ENCODE data around the gene FOSL2. TPM values are rescaled to one million over a fixed set of nuclear protein-coding genes. Genes with fewer than 3 reads are reported as not detected.
"Not testable (repeated sequence)": the region's sequence is repeated elsewhere in the genome, so short reads cannot be mapped to it uniquely, and the experiment has no call there.

Gene FOSL2
- total RNA-seq, 1 donor from 2014 or later = 156 TPM

DNA sequence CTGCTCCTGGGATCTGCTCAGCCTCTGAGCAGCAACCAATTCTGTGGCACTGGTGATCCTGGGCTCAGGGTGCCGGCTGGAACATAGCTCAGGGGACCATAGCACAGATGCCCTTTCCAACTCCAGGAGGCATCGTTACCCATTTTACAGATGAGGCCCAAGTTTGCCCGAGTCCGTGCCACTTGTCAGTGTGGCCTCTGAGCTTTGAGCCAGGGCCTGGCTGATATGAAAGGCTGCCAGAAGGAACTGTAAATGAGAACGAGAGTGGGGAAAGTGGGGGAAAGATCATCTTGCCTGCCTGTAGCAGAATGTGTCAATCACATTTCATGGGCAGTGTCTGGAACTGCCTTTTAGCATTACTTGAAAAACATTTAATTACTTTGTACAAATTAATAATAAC is 23.3 kb upstream of the FOSL2 start:
- Mint-ChIP-seq H3K9me3 (ENCODE audit: low read depth) (no peaks in the 10 kb centered on the region), H3K4me3 (ENCODE audit: unreplicated experiment) (no peak overlapping the region), H3K4me1 (ENCODE audit: low read depth) (peaks cover 12% of the 10 kb centered on the region), H3K36me3 (ENCODE audit: low read depth) (no peaks in the 10 kb centered on the region), H3K27me3 (ENCODE audit: low read depth) (peaks cover 2% of the 10 kb centered on the region), H3K27ac (ENCODE audit: unreplicated experiment) (peak overlapping the region; percentile 32)
- DNase-seq (ENCODE audit: low spot score) = peak; percentile 30
- TF ChIP-seq, protein P1, sequence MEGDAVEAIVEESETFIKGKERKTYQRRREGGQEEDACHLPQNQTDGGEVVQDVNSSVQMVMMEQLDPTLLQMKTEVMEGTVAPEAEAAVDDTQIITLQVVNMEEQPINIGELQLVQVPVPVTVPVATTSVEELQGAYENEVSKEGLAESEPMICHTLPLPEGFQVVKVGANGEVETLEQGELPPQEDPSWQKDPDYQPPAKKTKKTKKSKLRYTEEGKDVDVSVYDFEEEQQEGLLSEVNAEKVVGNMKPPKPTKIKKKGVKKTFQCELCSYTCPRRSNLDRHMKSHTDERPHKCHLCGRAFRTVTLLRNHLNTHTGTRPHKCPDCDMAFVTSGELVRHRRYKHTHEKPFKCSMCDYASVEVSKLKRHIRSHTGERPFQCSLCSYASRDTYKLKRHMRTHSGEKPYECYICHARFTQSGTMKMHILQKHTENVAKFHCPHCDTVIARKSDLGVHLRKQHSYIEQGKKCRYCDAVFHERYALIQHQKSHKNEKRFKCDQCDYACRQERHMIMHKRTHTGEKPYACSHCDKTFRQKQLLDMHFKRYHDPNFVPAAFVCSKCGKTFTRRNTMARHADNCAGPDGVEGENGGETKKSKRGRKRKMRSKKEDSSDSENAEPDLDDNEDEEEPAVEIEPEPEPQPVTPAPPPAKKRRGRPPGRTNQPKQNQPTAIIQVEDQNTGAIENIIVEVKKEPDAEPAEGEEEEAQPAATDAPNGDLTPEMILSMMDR (IDR thresholded peaks at IDR 0.05) = no peak

DNA sequence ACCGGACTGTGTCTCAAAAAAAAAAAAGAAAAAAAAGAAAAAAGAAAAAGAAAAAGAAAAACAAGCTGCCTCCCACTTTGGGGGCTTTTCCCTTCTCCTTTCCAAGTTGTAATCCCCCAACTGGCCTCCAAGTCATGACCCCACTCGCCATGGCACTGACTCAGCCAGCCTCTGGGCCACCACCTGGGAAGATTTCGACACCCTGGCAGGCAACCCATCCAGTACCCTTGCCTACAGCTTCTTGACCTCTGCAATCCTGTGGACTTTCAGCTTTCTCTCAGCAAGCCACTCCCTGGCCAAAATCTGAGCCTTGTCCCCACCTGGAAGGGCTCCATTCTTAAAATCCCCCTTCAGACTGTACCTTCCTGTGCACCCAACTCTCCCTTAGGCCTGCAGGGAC is 22.3 kb upstream of the FOSL2 start:
- no peaks in the 10 kb centered on the region for H3K36me3 Mint-ChIP-seq (ENCODE audit: low read depth)

DNA sequence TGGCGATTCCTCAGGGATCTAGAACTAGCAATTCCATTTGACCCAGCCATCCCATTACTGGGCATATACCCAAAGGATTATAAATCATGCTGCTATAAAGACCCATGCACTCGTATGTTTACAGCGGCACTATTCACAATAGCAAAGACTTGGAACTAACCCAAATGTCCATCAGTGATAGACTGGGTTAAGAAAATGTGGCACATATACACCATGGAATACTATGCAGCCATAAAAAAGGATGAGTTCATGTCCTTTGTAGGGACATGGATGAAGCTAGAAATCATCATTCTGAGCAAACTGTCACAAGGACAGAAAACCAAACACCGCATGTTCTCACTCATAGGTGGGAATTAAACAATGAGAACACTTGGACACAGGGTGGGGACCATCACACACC is 20.9 kb upstream of the FOSL2 start:
- H3K27me3 Mint-ChIP-seq (ENCODE audit: low read depth) = not testable (repeated sequence)

More for the DNA sequence above, 22.3 kb upstream of the FOSL2 start:
- Mint-ChIP-seq H3K9me3 (ENCODE audit: low read depth) (no peaks in the 10 kb centered on the region), H3K4me3 (ENCODE audit: unreplicated experiment) (no peak overlapping the region), H3K4me1 (ENCODE audit: low read depth) (peaks cover 4% of the 10 kb centered on the region), H3K27me3 (ENCODE audit: low read depth) (peaks cover 2% of the 10 kb centered on the region), H3K27ac (ENCODE audit: unreplicated experiment) (no peak overlapping the region)
- TF ChIP-seq, protein P1 (IDR thresholded peaks at IDR 0.05) = no peak
- DNase-seq (ENCODE audit: low spot score) = peak; percentile 38

DNA sequence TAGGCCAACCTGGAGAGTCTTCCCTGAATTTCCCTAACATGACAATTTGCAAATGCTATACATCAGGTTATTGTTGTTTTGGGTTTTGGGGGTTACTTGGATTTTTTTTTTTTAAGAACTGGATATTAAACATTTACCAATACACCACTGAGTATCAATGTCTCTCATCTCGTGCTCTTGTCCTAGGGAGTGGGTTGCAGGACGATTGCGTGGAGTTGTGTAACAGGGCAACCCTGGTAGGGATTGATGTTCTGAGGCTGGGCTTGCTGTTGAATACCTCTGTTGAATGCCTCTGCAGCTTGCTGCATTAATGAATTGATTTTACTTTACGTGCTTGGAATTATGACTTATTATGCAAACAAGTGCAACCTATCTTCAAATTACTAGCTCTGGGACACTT is 18.8 kb upstream of the FOSL2 start:
- Mint-ChIP-seq H3K4me1 (ENCODE audit: low read depth) (peaks cover 4% of the 10 kb centered on the region), H3K27me3 (ENCODE audit: low read depth) (peaks cover 2% of the 10 kb centered on the region), H3K4me3 (ENCODE audit: unreplicated experiment) (no peak overlapping the region), H3K9me3 (ENCODE audit: low read depth) (no peaks in the 10 kb centered on the region), H3K27ac (ENCODE audit: unreplicated experiment) (no peak overlapping the region), H3K36me3 (ENCODE audit: low read depth) (no peaks in the 10 kb centered on the region)
- DNase-seq (ENCODE audit: low spot score) = peak; percentile 11
- TF ChIP-seq, protein P1 (IDR thresholded peaks at IDR 0.05) = no peak

More for the DNA sequence above, 20.9 kb upstream of the FOSL2 start:
- not testable (repeated sequence) for H3K9me3 Mint-ChIP-seq (ENCODE audit: low read depth); H3K27ac Mint-ChIP-seq (ENCODE audit: unreplicated experiment); H3K4me3 Mint-ChIP-seq (ENCODE audit: unreplicated experiment); H3K36me3 Mint-ChIP-seq (ENCODE audit: low read depth); DNase-seq (ENCODE audit: low spot score); H3K4me1 Mint-ChIP-seq (ENCODE audit: low read depth)

DNA sequence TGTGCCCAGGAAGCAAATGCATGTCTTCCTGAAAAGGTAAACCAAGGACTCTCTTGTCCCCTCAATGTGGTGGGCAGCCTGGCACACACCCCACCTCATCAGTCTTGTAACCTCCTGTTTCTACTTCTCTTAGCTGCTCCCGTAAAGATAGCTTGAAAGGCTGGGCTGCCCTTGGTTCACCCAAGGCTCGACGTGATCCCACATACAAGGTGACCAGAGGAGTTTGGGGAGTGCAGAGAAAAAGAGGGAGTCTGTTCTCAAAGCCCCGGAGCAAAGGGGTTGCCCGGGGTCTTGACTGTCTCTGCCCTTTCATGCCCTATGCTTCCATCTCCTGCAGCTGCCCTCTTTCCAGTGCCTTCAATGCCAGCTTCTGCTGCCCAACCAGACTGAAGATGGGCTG is 18.3 kb upstream of the FOSL2 start:
- TF ChIP-seq, protein P1 (IDR thresholded peaks at IDR 0.05) = no peak
- H3K9me3 Mint-ChIP-seq (ENCODE audit: low read depth) = no peaks in the 10 kb centered on the region
- H3K36me3 Mint-ChIP-seq (ENCODE audit: low read depth) = no peaks in the 10 kb centered on the region
- H3K27me3 Mint-ChIP-seq (ENCODE audit: low read depth) = peaks cover 2% of the 10 kb centered on the region
- no peak overlapping the region for H3K4me3 Mint-ChIP-seq (ENCODE audit: unreplicated experiment)
- peaks cover 4% of the 10 kb centered on the region for H3K4me1 Mint-ChIP-seq (ENCODE audit: low read depth)
- no peak for DNase-seq (ENCODE audit: low spot score)
- H3K27ac Mint-ChIP-seq (ENCODE audit: unreplicated experiment) = no peak overlapping the region

DNA sequence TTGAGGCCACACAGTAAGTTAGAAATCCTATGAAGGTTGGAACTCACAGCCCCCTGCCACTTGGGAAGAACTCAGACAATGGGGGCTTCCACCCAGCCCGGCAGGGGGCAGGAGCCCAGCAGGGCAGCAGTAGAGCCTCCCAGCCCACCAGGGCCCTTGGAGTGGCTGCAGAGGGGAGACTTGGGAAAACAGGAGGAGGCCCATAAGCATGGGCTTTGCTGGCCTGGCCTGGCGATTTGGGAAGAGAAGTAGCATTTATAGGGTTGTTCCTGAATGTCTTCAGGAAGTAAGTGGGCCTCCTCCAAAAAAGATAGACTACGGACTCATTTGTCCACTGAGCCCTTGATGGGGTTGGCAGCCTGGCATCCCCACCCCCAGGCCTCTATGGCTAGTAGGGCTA is 17.4 kb upstream of the FOSL2 start:
- Mint-ChIP-seq H3K4me3 (ENCODE audit: unreplicated experiment) (no peak overlapping the region), H3K27me3 (ENCODE audit: low read depth) (peaks cover 2% of the 10 kb centered on the region), H3K27ac (ENCODE audit: unreplicated experiment) (no peak overlapping the region), H3K4me1 (ENCODE audit: low read depth) (peaks cover 4% of the 10 kb centered on the region), H3K36me3 (ENCODE audit: low read depth) (no peaks in the 10 kb centered on the region), H3K9me3 (ENCODE audit: low read depth) (no peaks in the 10 kb centered on the region)
- DNase-seq (ENCODE audit: low spot score) = peak; percentile 54
- TF ChIP-seq, protein P1 (IDR thresholded peaks at IDR 0.05) = no peak
